ENCODE results near the gene PRR16. TPM values are rescaled to one million over a fixed set of nuclear protein-coding genes. Genes with fewer than 3 reads are reported as not detected.

PRR16 gene
- total RNA-seq, 4 donors from 2014 or later, result 2.2 to 19.7 (median 5.9) TPM

GRCh38 chr5:120446068-120446492 is 18.0 kb upstream of the PRR16 start:
- Histone ChIP-seq H3K9me3 (no peaks in the 10 kb centered on the region), H3K4me3 (no peak overlapping the region), H3K27ac (peak overlapping the region; percentile 55 to 63), H3K4me1 (no peaks in the 10 kb centered on the region), H3K36me3 (no peaks in the 10 kb centered on the region), H3K27me3 (no peaks in the 10 kb centered on the region)
- TF ChIP-seq CTCF (IDR thresholded peaks at IDR 0.05) (no peak), POLR2A (IDR thresholded peaks at IDR 0.05) (no peak)
- intact Hi-C loops (cut with DNase I; ENCODE audit: low total_unique reads), result no loop called here
- DNase-seq, result peak; percentile 35 to 50

- intact Hi-C loops (cut with DNase I; ENCODE audit: low total_unique reads), result no loop called here
- Histone ChIP-seq H3K4me3 (no peak overlapping the region), H3K27ac (peak overlapping the region; percentile 50 to 63), H3K36me3 (no peaks in the 10 kb centered on the region), H3K9me3 (no peaks in the 10 kb centered on the region), H3K27me3 (no peaks in the 10 kb centered on the region), H3K4me1 (no peaks in the 10 kb centered on the region)
- TF ChIP-seq POLR2A (IDR thresholded peaks at IDR 0.05), result no peak
- TF ChIP-seq CTCF (IDR thresholded peaks at IDR 0.05), result no peak
- no peak for DNase-seq
Observed at GRCh38 chr5:120446901-120447300, 17.2 kb upstream of the PRR16 start.

GRCh38 chr5:120447706-120448239 is 16.3 kb upstream of the PRR16 start:
- intact Hi-C loops (cut with DNase I; ENCODE audit: low total_unique reads), result no loop called here
- Histone ChIP-seq H3K36me3 (no peaks in the 10 kb centered on the region), H3K4me1 (no peaks in the 10 kb centered on the region), H3K4me3 (no peak overlapping the region), H3K27me3 (no peaks in the 10 kb centered on the region), H3K27ac (peak overlapping the region in 1 of 2 donors; percentile 58), H3K9me3 (no peaks in the 10 kb centered on the region)
- TF ChIP-seq POLR2A (IDR thresholded peaks at IDR 0.05), result no peak
- TF ChIP-seq CTCF (IDR thresholded peaks at IDR 0.05), result no peak
- DNase-seq, result no peak

- no peaks in the 10 kb centered on the region for H3K36me3 ChIP-seq
- no peaks in the 10 kb centered on the region for H3K27me3 ChIP-seq
- intact Hi-C loops (cut with DNase I; ENCODE audit: low total_unique reads), result no loop called here
- no peak overlapping the region for H3K27ac ChIP-seq
- H3K9me3 ChIP-seq, result no peaks in the 10 kb centered on the region
- DNase-seq, result no peak
- no peaks in the 10 kb centered on the region for H3K4me1 ChIP-seq
- H3K4me3 ChIP-seq, result no peak overlapping the region
- TF ChIP-seq POLR2A (IDR thresholded peaks at IDR 0.05), result no peak
- no peak for TF ChIP-seq CTCF (IDR thresholded peaks at IDR 0.05)
Observed at GRCh38 chr5:120449501-120449900, 14.6 kb upstream of the PRR16 start.

GRCh38 chr5:120450910-120451309 is 13.2 kb upstream of the PRR16 start:
- Histone ChIP-seq H3K9me3 (no peaks in the 10 kb centered on the region), H3K4me1 (no peaks in the 10 kb centered on the region), H3K36me3 (no peaks in the 10 kb centered on the region), H3K27ac (no peak overlapping the region), H3K27me3 (no peaks in the 10 kb centered on the region), H3K4me3 (no peak overlapping the region)
- DNase-seq, result no peak
- intact Hi-C loops (cut with DNase I; ENCODE audit: low total_unique reads), result no loop called here
- no peak for TF ChIP-seq POLR2A (IDR thresholded peaks at IDR 0.05)

GRCh38 chr5:120451445-120451844 is 12.7 kb upstream of the PRR16 start:
- no peak for DNase-seq
- intact Hi-C loops (cut with DNase I; ENCODE audit: low total_unique reads), result no loop called here
- no peaks in the 10 kb centered on the region for H3K4me1 ChIP-seq
- H3K36me3 ChIP-seq, result no peaks in the 10 kb centered on the region
- no peaks in the 10 kb centered on the region for H3K27me3 ChIP-seq
- no peak overlapping the region for H3K27ac ChIP-seq
- no peaks in the 10 kb centered on the region for H3K9me3 ChIP-seq
- TF ChIP-seq POLR2A (IDR thresholded peaks at IDR 0.05) (no peak), CTCF (IDR thresholded peaks at IDR 0.05) (no peak)
- no peak overlapping the region for H3K4me3 ChIP-seq
